ENCODE measurements around the gene NR2F1-AS1. TPM values are rescaled to one million over a fixed set of nuclear protein-coding genes. Genes with fewer than 3 reads are reported as not detected.
"Not testable (repeated sequence)": the region's sequence is repeated elsewhere in the genome, so short reads cannot be mapped to it uniquely, and the experiment has no call there.

NR2F1-AS1 gene
- total and polyA plus RNA-seq, 2 of the 4 experiments (the other 2 are of a cell fraction): 12.5 to 12.8 TPM

GRCh38 chr5:93460286-93460685 lies 120.7 kb downstream of the NR2F1-AS1 start:
- H4K91ac ChIP-seq (ENCODE audit: insufficient read depth, low read depth, low read length): no peak overlapping the region
- H3K79me1 ChIP-seq (ENCODE audit: low read depth in 1 of 2, low read length in 2 of 2): peaks cover 5 to 6% of the 10 kb centered on the region in 2 experiments
- peak; percentile 92 for TF ChIP-seq MAFK (IDR thresholded peaks at IDR 0.05; ENCODE audit: low read depth, low read length)
- TF ChIP-seq NFE2L2 (IDR thresholded peaks at IDR 0.05; ENCODE audit: low read depth, low read length): no peak
- no peak for TF ChIP-seq RCOR1 (IDR thresholded peaks at IDR 0.05; ENCODE audit: insufficient replicate concordance, low read length)
- TF ChIP-seq, protein P1, sequence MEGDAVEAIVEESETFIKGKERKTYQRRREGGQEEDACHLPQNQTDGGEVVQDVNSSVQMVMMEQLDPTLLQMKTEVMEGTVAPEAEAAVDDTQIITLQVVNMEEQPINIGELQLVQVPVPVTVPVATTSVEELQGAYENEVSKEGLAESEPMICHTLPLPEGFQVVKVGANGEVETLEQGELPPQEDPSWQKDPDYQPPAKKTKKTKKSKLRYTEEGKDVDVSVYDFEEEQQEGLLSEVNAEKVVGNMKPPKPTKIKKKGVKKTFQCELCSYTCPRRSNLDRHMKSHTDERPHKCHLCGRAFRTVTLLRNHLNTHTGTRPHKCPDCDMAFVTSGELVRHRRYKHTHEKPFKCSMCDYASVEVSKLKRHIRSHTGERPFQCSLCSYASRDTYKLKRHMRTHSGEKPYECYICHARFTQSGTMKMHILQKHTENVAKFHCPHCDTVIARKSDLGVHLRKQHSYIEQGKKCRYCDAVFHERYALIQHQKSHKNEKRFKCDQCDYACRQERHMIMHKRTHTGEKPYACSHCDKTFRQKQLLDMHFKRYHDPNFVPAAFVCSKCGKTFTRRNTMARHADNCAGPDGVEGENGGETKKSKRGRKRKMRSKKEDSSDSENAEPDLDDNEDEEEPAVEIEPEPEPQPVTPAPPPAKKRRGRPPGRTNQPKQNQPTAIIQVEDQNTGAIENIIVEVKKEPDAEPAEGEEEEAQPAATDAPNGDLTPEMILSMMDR (conservative IDR thresholded peaks at IDR 0.05; ENCODE audit: low read depth, low read length): no peak
- H4K20me1 ChIP-seq (ENCODE audit: insufficient read depth, low read length): no peaks in the 10 kb centered on the region
- H3K9me1 ChIP-seq (ENCODE audit: insufficient read depth, low read length): peaks cover 4% of the 10 kb centered on the region; the same call in 1 of the 2 replicates
- no peak overlapping the region for H4K8ac ChIP-seq (ENCODE audit: low read depth in 2 of 2, low read length in 2 of 2)
- DNase-seq: no peak
- H3K36me3 ChIP-seq (ENCODE audit: control insufficient read depth, insufficient read depth, low read length): peaks cover 2% of the 10 kb centered on the region
- dilution Hi-C loops (cut with HindIII; ENCODE audit: low sequenced_read_pairs, unreplicated experiment): no loop called here
- no peak overlapping the region for H2AK9ac ChIP-seq (replicated peaks; ENCODE audit: low read depth, low read length, poor library complexity)
- no peak overlapping the region for H3K9ac ChIP-seq (ENCODE audit: low read depth, low read length)
- no peak for ATAC-seq (ENCODE audit: low read depth)
- H2BK20ac ChIP-seq (ENCODE audit: low read depth, low read length): no peak overlapping the region
- H3K4ac ChIP-seq (ENCODE audit: low read depth, low read length): no peak overlapping the region
- no peak overlapping the region for H3K27ac ChIP-seq (ENCODE audit: insufficient read depth, low read length)
- in situ Hi-C loops (cut with MboI; ENCODE audit: low sequenced_read_pairs): no loop called here
- H2AK5ac ChIP-seq (ENCODE audit: low read depth, low read length): no peak overlapping the region
- ChIA-PET CTCF (no interaction called here), POLR2A (ENCODE audit: unreplicated experiment) (no interaction called here)
- no peak overlapping the region for H3K4me2 ChIP-seq (ENCODE audit: low read depth, low read length)
- H2BK5ac ChIP-seq (ENCODE audit: low read depth, low read length, poor library complexity, severe bottlenecking): no peak overlapping the region
- H3K27me3 ChIP-seq (ENCODE audit: control insufficient read depth, insufficient read depth, low read length): no peaks in the 10 kb centered on the region
- H3K56ac ChIP-seq (ENCODE audit: extremely low read depth, insufficient read depth, low read length): no peak overlapping the region
- H3K23ac ChIP-seq (ENCODE audit: low read depth, low read length): no peak overlapping the region
- peaks cover 10% of the 10 kb centered on the region for H3K9me3 ChIP-seq (ENCODE audit: control insufficient read depth, insufficient read depth, low read length)
- no peak overlapping the region for H3K14ac ChIP-seq (replicated peaks; ENCODE audit: low read depth, low read length)
- no TSS peak for BruUV-seq (replicated peaks)
- no peaks in the 10 kb centered on the region for H3K4me1 ChIP-seq (ENCODE audit: control insufficient read depth, insufficient read depth, low read length)
- no peak overlapping the region for H2BK15ac ChIP-seq (ENCODE audit: low read depth, low read length)
- no peak overlapping the region for H4K5ac ChIP-seq (ENCODE audit: low read depth, low read length)
- no CpG with 5 or more reads among the region's 2 CpGs for WGBS, 2 experiments (ENCODE audit: extremely low coverage in 2 of 2, insufficient read length in 1 of 2)
- no peak overlapping the region for H3K18ac ChIP-seq (ENCODE audit: low read depth, low read length)
- intact Hi-C loops (cut with micrococcal nuclease): no loop called here
- H3K4me3 ChIP-seq (ENCODE audit: insufficient read depth, low read depth, low read length): no peak overlapping the region
- no peak overlapping the region for H2BK120ac ChIP-seq (ENCODE audit: low read depth, low read length)
- H2AFZ ChIP-seq (replicated peaks; ENCODE audit: low read length, poor library complexity): no peak overlapping the region

DNA sequence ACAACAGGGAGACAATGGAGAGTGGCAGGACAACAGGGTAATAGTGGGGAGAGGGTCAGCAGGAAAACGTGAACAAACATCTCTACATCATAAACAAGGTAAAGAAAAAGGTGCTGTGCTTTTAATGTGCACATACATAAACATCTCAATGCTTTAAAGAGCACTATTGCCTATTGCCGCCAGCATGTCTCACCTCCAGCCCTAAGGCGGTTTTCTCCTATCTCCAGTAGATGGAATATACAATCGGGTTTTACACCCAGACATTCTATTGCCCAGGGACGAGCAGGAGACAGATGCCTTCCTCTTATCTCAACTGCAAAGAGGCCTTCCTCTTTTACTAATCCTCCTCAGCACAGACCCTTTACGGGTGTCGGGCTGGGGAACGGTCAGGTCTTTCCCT lies 124.2 kb downstream of the NR2F1-AS1 start:
- H3K9ac ChIP-seq (ENCODE audit: low read depth, low read length); H3K56ac ChIP-seq (ENCODE audit: extremely low read depth, insufficient read depth, low read length); H4K91ac ChIP-seq (ENCODE audit: insufficient read depth, low read depth, low read length); H4K8ac ChIP-seq (ENCODE audit: low read depth in 2 of 2, low read length in 2 of 2); H3K4me2 ChIP-seq (ENCODE audit: low read depth, low read length); DNase-seq; H3K4me3 ChIP-seq (ENCODE audit: insufficient read depth, low read depth, low read length); H3K27me3 ChIP-seq (ENCODE audit: control insufficient read depth, insufficient read depth, low read length); H3K27ac ChIP-seq (ENCODE audit: insufficient read depth, low read length); H3K4me1 ChIP-seq (ENCODE audit: control insufficient read depth, insufficient read depth, low read length); POLR2A ChIA-PET (ENCODE audit: unreplicated experiment); H2AFZ ChIP-seq (replicated peaks; ENCODE audit: low read length, poor library complexity); H3K9me3 ChIP-seq (ENCODE audit: control insufficient read depth, insufficient read depth, low read length); H3K23ac ChIP-seq (ENCODE audit: low read depth, low read length); H3K9me1 ChIP-seq (ENCODE audit: insufficient read depth, low read length); H2AK9ac ChIP-seq (replicated peaks; ENCODE audit: low read depth, low read length, poor library complexity); H2BK15ac ChIP-seq (ENCODE audit: low read depth, low read length); CTCF ChIA-PET; H2AK5ac ChIP-seq (ENCODE audit: low read depth, low read length); H2BK120ac ChIP-seq (ENCODE audit: low read depth, low read length); H3K18ac ChIP-seq (ENCODE audit: low read depth, low read length); intact Hi-C loops (cut with micrococcal nuclease); H3K79me1 ChIP-seq (ENCODE audit: low read depth in 1 of 2, low read length in 2 of 2); in situ Hi-C loops (cut with MboI; ENCODE audit: low sequenced_read_pairs); dilution Hi-C loops (cut with HindIII; ENCODE audit: low sequenced_read_pairs, unreplicated experiment); H3K14ac ChIP-seq (replicated peaks; ENCODE audit: low read depth, low read length); H4K5ac ChIP-seq (ENCODE audit: low read depth, low read length); H3K4ac ChIP-seq (ENCODE audit: low read depth, low read length); BruUV-seq (replicated peaks); H3K36me3 ChIP-seq (ENCODE audit: control insufficient read depth, insufficient read depth, low read length); H2BK20ac ChIP-seq (ENCODE audit: low read depth, low read length); ATAC-seq (ENCODE audit: low read depth); H2BK5ac ChIP-seq (ENCODE audit: low read depth, low read length, poor library complexity, severe bottlenecking); H4K20me1 ChIP-seq (ENCODE audit: insufficient read depth, low read length): not testable (repeated sequence)
- WGBS, 2 experiments (ENCODE audit: extremely low coverage in 2 of 2, insufficient read length in 1 of 2): no CpG with 5 or more reads among the region's 8 CpGs

All from IMR-90 (cell line).